OCI-LY1 (cell line): ENCODE measurements around the gene PDZD2.
A peak's percentile ranks its signal among the peaks of the same experiment; 100 is the strongest.

ENCODE experiments used
- H2AFZ ChIP-seq: fragments of 200-600 bp; sonication (generic), shearing (Covaris generic); 2 replicates; pipeline ENCODE4 v1.6.0; 2014; ENCODE audit warnings: antibody characterized with exemption, mild to moderate bottlenecking, low read length
- H3F3A ChIP-seq: fragments of 200-600 bp; sonication (generic), shearing (Covaris generic); 2 replicates; pipeline ENCODE4 v1.6.0; 2014; ENCODE audit warnings: mild to moderate bottlenecking, antibody characterized with exemption, low read length, moderate library complexity; ENCODE audit not compliant: insufficient read depth
- H3K27ac ChIP-seq: fragments of 200-600 bp; sonication (generic); 2 replicates; pipeline ENCODE4 v1.5.1; 2014; ENCODE audit warnings: low read length, mixed run types, mild to moderate bottlenecking, low read depth; ENCODE audit not compliant: poor library complexity, severe bottlenecking
- H3K27me3 ChIP-seq: fragments of 200-600 bp; sonication (generic); 2 replicates; pipeline ENCODE4 v1.6.0; 2014; ENCODE audit warnings: antibody characterized with exemption, mild to moderate bottlenecking, low read length, moderate library complexity; ENCODE audit not compliant: insufficient read depth
- H3K36me3 ChIP-seq: fragments of 200-600 bp; sonication (generic); 2 replicates; pipeline ENCODE4 v1.6.1; 2014; ENCODE audit warnings: mild to moderate bottlenecking, antibody characterized with exemption, low read length, moderate library complexity, mixed read lengths; ENCODE audit not compliant: insufficient read depth
- H3K4me1 ChIP-seq: fragments of 200-600 bp; sonication (generic); 2 replicates; pipeline ENCODE4 v1.5.1; 2014; ENCODE audit warnings: mild to moderate bottlenecking, low read length, moderate library complexity; ENCODE audit not compliant: insufficient read depth, severe bottlenecking
- H3K4me2 ChIP-seq: fragments of 200-600 bp; sonication (generic), shearing (Covaris generic); 2 replicates; pipeline ENCODE4 v1.6.1; 2014; ENCODE audit warnings: low read length
- H3K4me3 ChIP-seq: fragments of 200-600 bp; sonication (generic); 2 replicates; pipeline ENCODE4 v1.5.1; 2014; ENCODE audit warnings: low read length, low read depth, mild to moderate bottlenecking, mixed read lengths; ENCODE audit not compliant: poor library complexity, severe bottlenecking
- H3K79me2 ChIP-seq: fragments of 200-600 bp; shearing (Covaris generic); 2 replicates; pipeline ENCODE4 v1.6.1; 2016; ENCODE audit warnings: mixed run types, low read length, mixed read lengths; ENCODE audit not compliant: insufficient read depth
- H3K9ac ChIP-seq: fragments of 200-600 bp; sonication (generic), shearing (Covaris generic); 2 replicates; pipeline ENCODE4 v1.6.1; 2014; ENCODE audit warnings: mild to moderate bottlenecking, low read length, mixed read lengths
- H3K9me2 ChIP-seq: fragments of 200-600 bp; sonication (generic), shearing (Covaris generic); 2 replicates; pipeline ENCODE4 v1.6.1; 2014; ENCODE audit warnings: low read depth, mild to moderate bottlenecking, low read length, mixed read lengths
- H3K9me3 ChIP-seq: fragments of 200-600 bp; shearing (Covaris generic); 2 replicates; pipeline ENCODE4 v1.6.1; 2014; ENCODE audit warnings: low read length, mixed read lengths
- H4K20me1 ChIP-seq: fragments of 200-600 bp; sonication (generic), shearing (Covaris generic); 2 replicates; pipeline ENCODE4 v1.6.0; 2016; ENCODE audit warnings: mild to moderate bottlenecking, low read length; ENCODE audit not compliant: insufficient read depth
- CTCF ChIP-seq: fragments of 200-600 bp; sonication (generic), shearing (Covaris generic); IDR thresholded peaks from 2 replicates; pipeline ENCODE4 v1.5.1; 2017; ENCODE audit warnings: mild to moderate bottlenecking, antibody characterized with exemption, low read length, moderate library complexity, mixed read lengths
- EZH2 ChIP-seq: fragments of 200-600 bp; sonication (generic), shearing (Covaris generic); IDR thresholded peaks from 2 replicates; pipeline ENCODE4 v1.8.0; 2017; ENCODE audit warnings: borderline replicate concordance, mixed run types, mild to moderate bottlenecking, antibody characterized with exemption, low read length, moderate library complexity, mixed read lengths

Gene PDZD2

GRCh38 chr5:31995714-31996113 lies 356.8 kb downstream of the PDZD2 start:
- Histone ChIP-seq H3K4me3 (peak overlapping the region; percentile 66), H3K4me1 (peaks cover 95% of the 10 kb centered on the region), H3K27me3 (no peaks in the 10 kb centered on the region), H3F3A (no peaks in the 10 kb centered on the region), H3K9me2 (no peaks in the 10 kb centered on the region), H3K27ac (peak overlapping the region; percentile 90), H3K36me3 (peaks cover 17% of the 10 kb centered on the region), H3K9ac (peak overlapping the region; percentile 76), H4K20me1 (no peaks in the 10 kb centered on the region), H3K79me2 (peaks cover 4% of the 10 kb centered on the region; the same call in 1 of the 2 replicates), H2AFZ (no peak overlapping the region), H3K9me3 (no peaks in the 10 kb centered on the region), H3K4me2 (peak overlapping the region; percentile 67)
- no peak for TF ChIP-seq EZH2
- no peak for TF ChIP-seq CTCF

- Histone ChIP-seq H3K4me1 (peaks cover 88% of the 10 kb centered on the region), H2AFZ (no peak overlapping the region), H3K27ac (peak overlapping the region; percentile 90), H3K4me2 (peak overlapping the region; percentile 67), H3K9ac (peak overlapping the region; percentile 76), H3K4me3 (peak overlapping the region; percentile 66), H4K20me1 (no peaks in the 10 kb centered on the region), H3K9me3 (no peaks in the 10 kb centered on the region), H3K9me2 (no peaks in the 10 kb centered on the region), H3K36me3 (peaks cover 17% of the 10 kb centered on the region), H3F3A (0 out of 2 replicates have a peak, but pooled peaks cover 4% of the 10 kb centered on the region), H3K27me3 (no peaks in the 10 kb centered on the region), H3K79me2 (peaks cover 4% of the 10 kb centered on the region; the same call in 1 of the 2 replicates)
- TF ChIP-seq EZH2 (no peak), CTCF (no peak)
Observed at GRCh38 chr5:31996909-31997308, 358.0 kb downstream of the PDZD2 start.

GRCh38 chr5:31999470-31999869 lies 360.5 kb downstream of the PDZD2 start:
- Histone ChIP-seq H3K4me1 (peaks cover 71% of the 10 kb centered on the region), H3K27ac (peak overlapping the region; percentile 61), H3F3A (0 out of 2 replicates have a peak, but pooled peaks cover 4% of the 10 kb centered on the region), H3K9me2 (no peaks in the 10 kb centered on the region), H3K9me3 (no peaks in the 10 kb centered on the region), H3K36me3 (peaks cover 33% of the 10 kb centered on the region), H2AFZ (no peak overlapping the region), H3K9ac (no peak overlapping the region; the same call in 1 of the 2 replicates), H3K4me3 (peak overlapping the region; percentile 22), H3K79me2 (peaks cover 4% of the 10 kb centered on the region; the same call in 1 of the 2 replicates), H3K4me2 (peak overlapping the region; percentile 67), H4K20me1 (no peaks in the 10 kb centered on the region), H3K27me3 (no peaks in the 10 kb centered on the region)
- no peak for TF ChIP-seq EZH2

GRCh38 chr5:32000731-32001130 lies 361.8 kb downstream of the PDZD2 start:
- Histone ChIP-seq H3K9ac (no peak overlapping the region), H2AFZ (no peak overlapping the region), H3K4me1 (peaks cover 71% of the 10 kb centered on the region), H3K27ac (peak overlapping the region; percentile 69), H3K4me3 (no peak overlapping the region), H3K36me3 (peaks cover 40% of the 10 kb centered on the region), H3K27me3 (no peaks in the 10 kb centered on the region), H3K9me2 (no peaks in the 10 kb centered on the region), H3K4me2 (no peak overlapping the region), H4K20me1 (no peaks in the 10 kb centered on the region), H3K9me3 (no peaks in the 10 kb centered on the region), H3F3A (0 out of 2 replicates have a peak, but pooled peaks cover 4% of the 10 kb centered on the region), H3K79me2 (peaks cover 4% of the 10 kb centered on the region; the same call in 1 of the 2 replicates)
- TF ChIP-seq EZH2: no peak
- no peak for TF ChIP-seq CTCF
